ENCODE results near the gene CRISPLD2. TPM values are rescaled to one million over a fixed set of nuclear protein-coding genes. Genes with fewer than 3 reads are reported as not detected.

Gene CRISPLD2
- total RNA-seq, 1 donor from 2014 or later = 0.53 TPM

DNA sequence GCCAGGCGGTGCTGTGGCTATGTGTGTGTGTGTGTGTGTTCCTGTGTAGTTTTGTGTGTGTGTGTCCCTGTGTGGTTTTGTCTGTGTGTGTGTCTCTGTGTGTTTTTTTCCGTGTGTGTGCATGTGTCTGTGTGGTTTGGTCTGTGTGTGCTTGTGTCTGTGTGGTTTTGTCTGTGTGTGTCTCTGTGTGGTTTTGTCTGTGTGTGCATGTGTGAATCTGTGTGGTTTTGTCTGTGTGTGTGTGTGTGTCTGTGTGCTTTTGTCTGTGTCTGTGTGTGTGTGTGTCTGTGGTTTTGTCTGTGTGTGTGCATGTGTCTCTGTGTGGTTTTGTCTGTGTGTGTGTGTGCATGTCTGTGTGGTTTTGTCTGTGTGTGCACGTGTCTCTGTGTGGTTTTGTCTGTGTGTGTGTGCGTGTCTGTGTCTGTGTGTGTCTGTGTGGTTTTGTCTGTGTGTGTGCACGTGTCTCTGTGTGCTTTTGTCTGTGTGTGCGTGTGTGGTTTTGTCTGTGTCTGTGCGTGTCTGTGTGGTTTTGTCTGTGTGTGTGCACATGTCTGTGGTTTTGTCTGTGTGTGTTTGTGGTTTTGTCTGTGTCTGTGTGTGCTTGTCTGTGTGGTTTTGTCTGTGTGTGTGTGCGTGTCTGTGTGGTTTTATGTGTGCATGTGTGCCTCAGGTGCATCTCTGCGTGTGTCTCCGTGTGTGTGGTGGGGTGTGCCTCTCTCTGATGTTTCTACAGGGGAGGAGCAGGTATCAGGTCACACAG lies 129.2 kb downstream of the CRISPLD2 start:
- TF ChIP-seq, protein P1, sequence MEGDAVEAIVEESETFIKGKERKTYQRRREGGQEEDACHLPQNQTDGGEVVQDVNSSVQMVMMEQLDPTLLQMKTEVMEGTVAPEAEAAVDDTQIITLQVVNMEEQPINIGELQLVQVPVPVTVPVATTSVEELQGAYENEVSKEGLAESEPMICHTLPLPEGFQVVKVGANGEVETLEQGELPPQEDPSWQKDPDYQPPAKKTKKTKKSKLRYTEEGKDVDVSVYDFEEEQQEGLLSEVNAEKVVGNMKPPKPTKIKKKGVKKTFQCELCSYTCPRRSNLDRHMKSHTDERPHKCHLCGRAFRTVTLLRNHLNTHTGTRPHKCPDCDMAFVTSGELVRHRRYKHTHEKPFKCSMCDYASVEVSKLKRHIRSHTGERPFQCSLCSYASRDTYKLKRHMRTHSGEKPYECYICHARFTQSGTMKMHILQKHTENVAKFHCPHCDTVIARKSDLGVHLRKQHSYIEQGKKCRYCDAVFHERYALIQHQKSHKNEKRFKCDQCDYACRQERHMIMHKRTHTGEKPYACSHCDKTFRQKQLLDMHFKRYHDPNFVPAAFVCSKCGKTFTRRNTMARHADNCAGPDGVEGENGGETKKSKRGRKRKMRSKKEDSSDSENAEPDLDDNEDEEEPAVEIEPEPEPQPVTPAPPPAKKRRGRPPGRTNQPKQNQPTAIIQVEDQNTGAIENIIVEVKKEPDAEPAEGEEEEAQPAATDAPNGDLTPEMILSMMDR (IDR thresholded peaks at IDR 0.05; ENCODE audit: insufficient read depth, low read length, severe bottlenecking) = no peak
- peak; percentile 66 for FAIRE-seq
- DNase-seq (ENCODE audit: low read depth) = no peak
- no peak overlapping the region for H3K4me3 ChIP-seq (ENCODE audit: low read depth, low read length)
- no peaks in the 10 kb centered on the region for H3K36me3 ChIP-seq (ENCODE audit: control insufficient read depth, insufficient read depth, low read length)
- H3K27me3 ChIP-seq (ENCODE audit: control insufficient read depth, insufficient read depth, low read length) = peaks cover 3% of the 10 kb centered on the region

DNA sequence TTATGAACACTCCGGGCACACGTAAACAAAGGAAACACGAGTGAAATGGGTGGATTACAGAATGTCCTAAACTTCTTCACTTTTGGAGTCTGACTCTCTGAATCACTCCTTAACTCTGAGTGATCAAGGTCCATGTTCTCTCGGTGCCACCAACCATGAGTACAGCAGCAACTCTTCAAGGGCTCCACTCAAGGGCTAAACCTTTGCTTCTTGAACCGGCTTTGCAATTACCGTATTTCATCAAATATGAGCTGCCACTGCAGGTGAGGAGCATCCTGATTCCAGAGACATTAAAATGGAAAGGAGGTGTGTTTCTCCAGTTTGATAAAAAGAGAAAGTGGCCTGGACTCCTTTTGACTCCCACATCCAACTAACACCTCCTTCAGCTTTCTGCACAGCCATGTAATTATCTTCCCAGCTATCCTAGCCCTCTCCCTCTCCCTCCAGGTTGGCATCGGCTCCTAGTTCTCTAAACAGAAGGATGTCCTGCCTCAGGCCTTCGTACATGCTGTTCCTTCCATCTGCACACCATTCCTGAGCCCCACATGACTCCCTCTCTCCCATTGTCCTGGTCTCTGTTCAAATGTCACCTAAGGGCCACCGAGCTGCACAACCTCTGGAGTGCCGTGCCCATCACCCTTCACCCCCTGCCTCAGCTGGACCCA lies 130.1 kb downstream of the CRISPLD2 start:
- H3K4me3 ChIP-seq (ENCODE audit: low read depth, low read length) = no peak overlapping the region
- H3K27me3 ChIP-seq (ENCODE audit: control insufficient read depth, insufficient read depth, low read length) = peaks cover 3% of the 10 kb centered on the region
- no peaks in the 10 kb centered on the region for H3K36me3 ChIP-seq (ENCODE audit: control insufficient read depth, insufficient read depth, low read length)
- TF ChIP-seq, protein P1 (IDR thresholded peaks at IDR 0.05; ENCODE audit: insufficient read depth, low read length, severe bottlenecking) = no peak
- FAIRE-seq (no peak), DNase-seq (ENCODE audit: low read depth) (no peak)

DNA sequence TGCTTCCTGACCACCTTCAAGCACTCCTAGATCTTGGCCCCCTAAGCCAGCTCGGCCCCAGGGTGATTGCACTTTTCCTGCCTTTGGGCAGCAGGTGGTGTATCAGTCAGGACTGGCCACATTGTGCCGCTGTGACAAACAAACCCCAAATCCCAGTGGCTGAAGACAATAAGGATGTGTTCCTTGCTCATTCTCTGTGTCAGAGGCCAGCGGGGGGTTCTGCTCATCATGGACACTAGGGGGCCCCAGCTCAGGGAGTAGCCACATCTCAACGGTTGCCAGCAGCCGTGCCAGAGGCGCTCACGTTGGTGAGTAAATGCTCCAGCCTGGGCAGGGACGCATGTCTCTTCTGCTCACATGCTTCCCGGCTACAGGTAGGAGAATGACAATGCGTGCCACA lies 131.1 kb downstream of the CRISPLD2 start:
- TF ChIP-seq, protein P1 (IDR thresholded peaks at IDR 0.05; ENCODE audit: insufficient read depth, low read length, severe bottlenecking) = peak; percentile 14
- no peak for FAIRE-seq
- no peak for DNase-seq (ENCODE audit: low read depth)
- no peaks in the 10 kb centered on the region for H3K36me3 ChIP-seq (ENCODE audit: control insufficient read depth, insufficient read depth, low read length)
- H3K4me3 ChIP-seq (ENCODE audit: low read depth, low read length) = no peak overlapping the region
- H3K27me3 ChIP-seq (ENCODE audit: control insufficient read depth, insufficient read depth, low read length) = peaks cover 3% of the 10 kb centered on the region

DNA sequence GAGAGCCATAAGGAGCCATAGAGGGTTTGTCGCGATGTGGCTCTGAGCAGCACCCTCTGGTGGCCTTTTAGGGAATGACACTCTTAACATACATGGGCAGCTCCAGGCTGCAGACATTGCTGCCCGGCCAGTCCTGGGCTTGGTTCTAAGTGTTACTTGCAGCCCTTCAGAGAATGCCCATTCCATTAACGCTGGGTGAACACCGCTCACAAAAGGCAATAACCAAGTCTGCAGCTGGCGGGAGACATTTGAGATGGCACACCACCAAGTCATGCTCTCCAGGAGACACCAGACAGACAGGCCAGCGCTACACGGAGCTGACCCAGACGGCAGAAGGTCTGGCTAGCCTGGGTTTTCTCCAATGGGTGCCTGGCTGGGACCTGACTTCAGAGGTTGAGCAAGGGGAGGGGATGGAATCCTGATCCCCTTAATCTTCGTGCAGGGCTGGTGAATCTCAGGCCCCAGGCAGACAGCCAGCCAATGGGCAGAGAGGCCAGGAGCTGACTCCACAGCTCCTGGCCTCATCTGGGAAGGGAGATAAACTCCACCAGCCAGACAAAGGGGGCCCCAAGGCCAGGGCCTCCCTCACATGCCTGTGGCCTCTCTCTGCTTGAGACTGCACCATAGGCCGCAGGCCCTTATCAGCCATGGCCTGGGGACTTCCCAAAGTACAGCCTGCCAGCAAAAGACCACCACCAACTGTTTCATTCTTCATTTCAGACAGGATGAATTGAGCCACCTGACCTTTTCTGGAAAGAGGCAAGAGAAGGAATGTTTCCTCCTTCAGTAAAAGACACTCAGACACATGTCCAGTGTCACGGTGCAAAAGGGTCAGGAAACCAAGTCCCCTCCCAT lies 132.8 kb downstream of the CRISPLD2 start:
- TF ChIP-seq, protein P1 (IDR thresholded peaks at IDR 0.05; ENCODE audit: insufficient read depth, low read length, severe bottlenecking) = peak; percentile 87
- Histone ChIP-seq H3K27me3 (ENCODE audit: control insufficient read depth, insufficient read depth, low read length) (peaks cover 3% of the 10 kb centered on the region), H3K4me3 (ENCODE audit: low read depth, low read length) (no peak overlapping the region), H3K36me3 (ENCODE audit: control insufficient read depth, insufficient read depth, low read length) (no peaks in the 10 kb centered on the region)
- DNase-seq (ENCODE audit: low read depth) = peak; percentile 71
- FAIRE-seq = no peak

DNA sequence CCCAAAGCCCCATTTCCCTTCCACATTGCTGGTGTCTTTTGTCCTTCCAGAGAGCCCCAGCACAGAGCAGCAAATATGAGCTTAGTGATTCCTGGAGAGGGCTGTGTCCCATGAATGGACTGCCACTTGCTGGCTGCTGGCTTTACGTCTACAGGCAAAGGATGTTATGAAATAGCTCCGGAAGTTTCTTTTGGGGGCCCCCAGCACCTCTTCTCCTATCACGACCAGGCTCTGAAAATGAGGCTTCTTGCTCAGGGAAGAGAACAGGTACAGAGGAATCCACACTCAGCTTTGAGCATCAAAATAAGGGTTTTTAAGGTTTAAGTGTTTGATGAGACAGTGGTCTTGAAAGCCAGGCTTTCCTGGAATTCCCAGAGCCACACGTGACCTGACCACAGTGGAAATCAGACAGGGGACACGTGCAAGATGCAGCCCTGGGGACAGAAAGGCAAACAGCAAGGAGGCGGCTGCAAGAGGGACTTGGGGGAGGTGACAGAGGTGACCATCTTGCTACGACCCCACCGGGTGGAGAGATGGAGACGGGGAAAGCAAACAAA lies 133.5 kb downstream of the CRISPLD2 start:
- DNase-seq (ENCODE audit: low read depth) (no peak), FAIRE-seq (no peak)
- H3K4me3 ChIP-seq (ENCODE audit: low read depth, low read length) = no peak overlapping the region
- TF ChIP-seq, protein P1 (IDR thresholded peaks at IDR 0.05; ENCODE audit: insufficient read depth, low read length, severe bottlenecking) = no peak
- peaks cover 3% of the 10 kb centered on the region for H3K27me3 ChIP-seq (ENCODE audit: control insufficient read depth, insufficient read depth, low read length)
- no peaks in the 10 kb centered on the region for H3K36me3 ChIP-seq (ENCODE audit: control insufficient read depth, insufficient read depth, low read length)

Measured in bronchial epithelial cell (primary cell).